IMR-90 (cell line): Measurements from ENCODE around the gene EGFR. TPM values are rescaled to one million over a fixed set of nuclear protein-coding genes. Genes with fewer than 3 reads are reported as not detected.

ENCODE experiments used
- ATAC-seq: fragments of 200-7000 bp; cut with Tn5 transposase; 2 replicates; pipeline ENCODE4 v1.9.1; 2020; ENCODE audit warnings: low read depth, mild to moderate bottlenecking, moderate library complexity
- BruUV-seq: library from RNA; stranded (reverse); fragments of 400-500 nt; replicated peaks from 2 replicates; lab custom pipeline; 2021; lab: Mats Ljungman, UMichigan
- CTCF ChIA-PET: fragments of 300-600 bp; formaldehyde crosslinking; extraction: SDS; loops from one replicate; lab custom pipeline; 2021; ENCODE audit warnings: antibody characterized with exemption; lab: Yijun Ruan, JAX
- POLR2A ChIA-PET: fragments of 300-600 bp; sonication (Branson Sonifier 250); formaldehyde crosslinking; loops from one replicate; lab custom pipeline; 2022; ENCODE audit warnings: antibody characterized with exemption; ENCODE audit not compliant: unreplicated experiment; lab: Charles Lee
- DNase-seq: peaks from one replicate; pipeline ENCODE4 v3.0.0; 2013
- H2AFZ ChIP-seq: replicated peaks from 2 replicates; pipeline ENCODE3; 2013; ENCODE audit warnings: low read length, mild to moderate bottlenecking; ENCODE audit not compliant: poor library complexity
- H2AK5ac ChIP-seq: 2 replicates; pipeline ENCODE4 v1.6.1; 2013; ENCODE audit warnings: low read depth, low read length, inconsistent platforms
- H2AK9ac ChIP-seq: replicated peaks from 2 replicates; pipeline ENCODE3; 2013; ENCODE audit warnings: mild to moderate bottlenecking, low read depth, low read length, moderate library complexity; ENCODE audit not compliant: poor library complexity
- H2BK120ac ChIP-seq: 2 replicates; pipeline ENCODE4 v1.6.1; 2013; ENCODE audit warnings: low read depth, low read length, inconsistent platforms
- H2BK15ac ChIP-seq: 3 replicates; pipeline ENCODE4 v1.6.1; 2013; ENCODE audit warnings: low read depth, low read length, inconsistent platforms
- H2BK20ac ChIP-seq: 2 replicates; pipeline ENCODE4 v1.6.1; 2013; ENCODE audit warnings: low read depth, mild to moderate bottlenecking, inconsistent platforms, low read length, moderate library complexity
- H2BK5ac ChIP-seq: 2 replicates; pipeline ENCODE4 v1.6.1; 2013; ENCODE audit warnings: mild to moderate bottlenecking, low read depth, low read length, inconsistent platforms; ENCODE audit not compliant: poor library complexity, severe bottlenecking
- H3K14ac ChIP-seq: replicated peaks from 2 replicates; pipeline ENCODE4 v1.6.1; 2013; ENCODE audit warnings: low read depth, low read length, inconsistent platforms
- H3K18ac ChIP-seq: 2 replicates; pipeline ENCODE4 v1.6.1; 2013; ENCODE audit warnings: low read depth, low read length, control low read depth
- H3K23ac ChIP-seq: 2 replicates; pipeline ENCODE4 v1.6.1; 2013; ENCODE audit warnings: low read depth, low read length, inconsistent platforms
- H3K27ac ChIP-seq: 2 replicates; pipeline ENCODE4 v1.5.1; 2013; ENCODE audit warnings: mild to moderate bottlenecking, control low read depth, low read length; ENCODE audit not compliant: insufficient read depth
- H3K27me3 ChIP-seq: 2 replicates; pipeline ENCODE4 v1.6.1; 2013; ENCODE audit warnings: low read length; ENCODE audit not compliant: control insufficient read depth, insufficient read depth
- H3K36me3 ChIP-seq: 2 replicates; pipeline ENCODE4 v1.6.1; 2013; ENCODE audit warnings: low read length, mixed read lengths; ENCODE audit not compliant: control insufficient read depth, insufficient read depth
- H3K4ac ChIP-seq: 2 replicates; pipeline ENCODE4 v1.6.1; 2013; ENCODE audit warnings: low read depth, low read length, inconsistent platforms
- H3K4me1 ChIP-seq: 2 replicates; pipeline ENCODE4 v1.6.1; 2013; ENCODE audit warnings: low read length, mixed read lengths; ENCODE audit not compliant: control insufficient read depth, insufficient read depth
- H3K4me2 ChIP-seq: 2 replicates; pipeline ENCODE4 v1.6.1; 2013; ENCODE audit warnings: low read depth, mild to moderate bottlenecking, control low read depth, low read length, moderate library complexity
- H3K4me3 ChIP-seq: 2 replicates; pipeline ENCODE4 v1.5.1; 2013; ENCODE audit warnings: low read depth, mild to moderate bottlenecking, control low read depth, low read length, moderate library complexity; ENCODE audit not compliant: insufficient read depth
- H3K56ac ChIP-seq: 2 replicates; pipeline ENCODE4 v1.6.1; 2013; ENCODE audit warnings: low read length, inconsistent platforms; ENCODE audit not compliant: insufficient read depth; ENCODE audit errors: extremely low read depth
- H3K79me1 ChIP-seq, 2 experiments: 2 replicates each; pipeline ENCODE4 v1.6.1; 2013; ENCODE audit warnings: low read length in 2 of 2, inconsistent platforms in 1 of 2, low read depth in 1 of 2
- H3K9ac ChIP-seq: 2 replicates; pipeline ENCODE4 v1.6.1; 2013; ENCODE audit warnings: low read depth, low read length, control low read depth
- H3K9me1 ChIP-seq: 2 replicates; pipeline ENCODE4 v1.6.1; 2013; ENCODE audit warnings: low read length, inconsistent platforms; ENCODE audit not compliant: insufficient read depth
- H3K9me3 ChIP-seq: 2 replicates; pipeline ENCODE4 v1.6.1; 2013; ENCODE audit warnings: low read length; ENCODE audit not compliant: control insufficient read depth, insufficient read depth
- H4K20me1 ChIP-seq: 2 replicates; pipeline ENCODE4 v1.6.1; 2013; ENCODE audit warnings: low read length, inconsistent platforms; ENCODE audit not compliant: insufficient read depth
- H4K5ac ChIP-seq: 2 replicates; pipeline ENCODE4 v1.6.1; 2013; ENCODE audit warnings: mild to moderate bottlenecking, low read depth, low read length, control low read depth
- H4K8ac ChIP-seq, 2 experiments: 2 replicates each; pipeline ENCODE4 v1.6.1; 2013; ENCODE audit warnings: low read depth in 2 of 2, low read length in 2 of 2, control low read depth in 1 of 2, inconsistent platforms in 1 of 2
- H4K91ac ChIP-seq: 2 replicates; pipeline ENCODE4 v1.6.1; 2013; ENCODE audit warnings: low read depth, low read length, inconsistent platforms; ENCODE audit not compliant: insufficient read depth
- MXI1 ChIP-seq: IDR thresholded peaks from 2 replicates; pipeline ENCODE4 v1.6.1; 2012; ENCODE audit warnings: low read depth, mild to moderate bottlenecking, low read length, moderate library complexity, borderline replicate concordance
- NFE2L2 ChIP-seq: fragments of 150-350 bp; IDR thresholded peaks from 2 replicates; pipeline ENCODE4 v1.6.1; 2016; ENCODE audit warnings: low read depth, mild to moderate bottlenecking, low read length
- RAD21 ChIP-seq: IDR thresholded peaks from 2 replicates; pipeline ENCODE4 v1.6.1; 2012; ENCODE audit warnings: low read length, improper control_type of control experiment
- RFX5 ChIP-seq: IDR thresholded peaks from 2 replicates; pipeline ENCODE4 v1.8.0; 2012; ENCODE audit warnings: low read depth, mild to moderate bottlenecking, low read length, moderate library complexity
- WGBS, 2 experiments: methylation state at CpG; one replicate each; pipeline versions ENCODE4 v1.1.5 to v1.1.7; 2013; ENCODE audit warnings: missing lambda C conversion rate in 2 of 2; ENCODE audit not compliant: insufficient read length in 1 of 2; ENCODE audit errors: extremely low coverage in 2 of 2; 5-methylcytosine and 5-hydroxymethylcytosine counted together
- dilution Hi-C: fragments of 300-500 bp; cut with HindIII; formaldehyde crosslinking; loops from one replicate; pipeline ENCODE4 v1.14.3; 2018; ENCODE audit warnings: low sequenced_read_pairs; ENCODE audit not compliant: unreplicated experiment
- in situ Hi-C: fragments of 300-500 bp; cut with MboI; formaldehyde crosslinking; loops from 3 replicates; pipeline ENCODE4 v1.14.3; 2019; ENCODE audit warnings: low sequenced_read_pairs, inconsistent platforms, mixed read lengths
- intact Hi-C: fragments of 100-400 bp; cut with micrococcal nuclease; formaldehyde crosslinking; loops from 2 replicates; pipeline ENCODE4 v1.10.0; 2022
- polyA plus RNA-seq, 3 experiments: library from polyadenylated mRNA; depleted of rRNA; stranded (reverse); fragments of >200 nt; gene quantifications; 2 replicates each; pipeline ENCODE4 v1.2.3, GENCODE V29; 2012; ENCODE audit warnings: low replicate concordance in 1 of 3
- total RNA-seq: library from RNA; depleted of rRNA; stranded (reverse); fragments of >200 nt; gene quantifications from 2 replicates; pipeline ENCODE4 v1.2.3, GENCODE V29; 2012

The EGFR gene
- total and polyA plus RNA-seq, 2 of the 4 experiments (the other 2 are of a cell fraction), result 36.9 to 60.4 TPM

DNA sequence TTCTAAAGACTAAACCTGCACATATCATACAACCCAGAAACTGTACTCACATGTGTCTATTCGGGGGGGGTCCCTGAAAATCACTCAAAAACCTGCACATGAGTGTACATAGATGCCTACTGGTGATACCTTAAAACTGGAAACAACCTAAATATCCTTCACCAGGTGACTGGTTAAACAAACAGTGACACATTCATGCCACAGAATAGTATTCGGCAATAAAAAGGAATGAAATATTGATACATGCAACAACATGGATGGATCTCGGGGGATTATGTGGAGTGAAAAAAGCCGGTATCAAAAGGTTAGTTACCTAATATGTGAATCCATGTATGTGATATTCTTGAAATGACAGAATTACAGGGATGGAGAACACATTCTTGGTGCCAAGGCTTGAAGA is 32.1 kb upstream of the EGFR start:
- ATAC-seq, result no peak
- H3K9ac ChIP-seq, result no peak overlapping the region

More for the DNA sequence above, 32.1 kb upstream of the EGFR start:
- H3K4me1 ChIP-seq, result peaks cover 3% of the 10 kb centered on the region
- ChIA-PET POLR2A (no interaction called here), CTCF (no interaction called here)
- no peak overlapping the region for H4K5ac ChIP-seq
- no peak for TF ChIP-seq RAD21
- TF ChIP-seq RFX5, result no peak
- TF ChIP-seq NFE2L2, result no peak
- no peak for TF ChIP-seq MXI1
- H3K9me3 ChIP-seq, result no peaks in the 10 kb centered on the region
- H3K4me2 ChIP-seq, result no peak overlapping the region
- H3K36me3 ChIP-seq, result no peaks in the 10 kb centered on the region
- no peak overlapping the region for H3K14ac ChIP-seq
- H3K27ac ChIP-seq, result no peak overlapping the region
- H3K27me3 ChIP-seq, result no peaks in the 10 kb centered on the region
- intact Hi-C loops, result loop anchor here (5.0 kb wide), 1 partner anchor 54 kb away; no protein-coding TSS in a partner anchor
- H3K4me3 ChIP-seq, result no peak overlapping the region
- 100% methylated on average over 1 of the region's 4 CpGs; no CpG with 5 or more reads in 1 of the 2 experiments for WGBS, 2 experiments
- H4K20me1 ChIP-seq, result no peaks in the 10 kb centered on the region
- no peak overlapping the region; the same call in 1 of the 2 replicates for H3K18ac ChIP-seq
- peak overlapping the region; percentile 5; the same call in 1 of the 2 replicates for H2BK120ac ChIP-seq
- no TSS peak for BruUV-seq
- DNase-seq, result no peak
- peak overlapping the region; percentile 18; the same call in 1 of the 2 replicates for H4K91ac ChIP-seq
- peaks cover 3% of the 10 kb centered on the region; the same call in 1 of the 2 replicates for H3K9me1 ChIP-seq
- in situ Hi-C loops, result no loop called here
- no peak overlapping the region for H2AK5ac ChIP-seq
- peak overlapping the region; percentile 27; the same call in 1 of the 3 replicates for H2BK15ac ChIP-seq
- H2BK5ac ChIP-seq, result no peak overlapping the region
- no peak overlapping the region for H3K23ac ChIP-seq
- no peak overlapping the region for H2AFZ ChIP-seq
- no peak overlapping the region for H2AK9ac ChIP-seq
- H2BK20ac ChIP-seq, result peak overlapping the region; percentile 3; the same call in 1 of the 2 replicates
- no peak overlapping the region for H3K4ac ChIP-seq
- H3K56ac ChIP-seq, result no peak overlapping the region
- H4K8ac ChIP-seq, result peak overlapping the region in 1 of 2 experiments; percentile 15; a peak in 1 of 4 replicates
- no peaks in the 10 kb centered on the region for H3K79me1 ChIP-seq
- dilution Hi-C loops, result no loop called here
